Activated naive CD4-positive, alpha-beta T cell treated with anti-CD3 and anti-CD28 coated beads, Interleukin-2, amount 50 U/mL, for 16 hours (primary cell): ENCODE measurements around the gene EFNA4.

Source experiments
- DNase-seq: peaks from one replicate; pipeline ENCODE4 v3.0.0-alpha.2; 2020

EFNA4 gene

GRCh38 chr1:155052439-155053395, 10.8 kb upstream of the EFNA4 start:
- no peak for DNase-seq

- no peak for DNase-seq
Observed at GRCh38 chr1:155053531-155054105, 9.9 kb upstream of the EFNA4 start.

- DNase-seq, result no peak
Observed at GRCh38 chr1:155057104-155057503, 6.4 kb upstream of the EFNA4 start.

GRCh38 chr1:155057788-155058211, 5.7 kb upstream of the EFNA4 start:
- DNase-seq, result no peak

GRCh38 chr1:155060736-155061135, 2.8 kb upstream of the EFNA4 start:
- DNase-seq, result no peak

GRCh38 chr1:155061381-155062150, 2.0 kb upstream of the EFNA4 start:
- DNase-seq, result peak; percentile 93

GRCh38 chr1:155062151-155062686, 1.3 kb upstream of the EFNA4 start:
- no peak for DNase-seq

GRCh38 chr1:155062702-155063411, 683 bp upstream of the EFNA4 start:
- peak; percentile 81 for DNase-seq

GRCh38 chr1:155064111-155064831, 731 bp downstream of the EFNA4 start:
- no peak for DNase-seq

GRCh38 chr1:155064832-155065429, 1.4 kb downstream of the EFNA4 start:
- DNase-seq, result no peak

GRCh38 chr1:155066777-155067176, 3.2 kb downstream of the EFNA4 start:
- DNase-seq, result no peak

- no peak for DNase-seq
Observed at GRCh38 chr1:155068599-155068998, 5.1 kb downstream of the EFNA4 start.

- no peak for DNase-seq
Observed at GRCh38 chr1:155069551-155070157, 6.1 kb downstream of the EFNA4 start.

- no peak for DNase-seq
Observed at GRCh38 chr1:155070158-155070621, 6.7 kb downstream of the EFNA4 start.

- peak; percentile 85 for DNase-seq
Observed at GRCh38 chr1:155070721-155071569, 7.4 kb downstream of the EFNA4 start.

GRCh38 chr1:155071701-155072100, 8.2 kb downstream of the EFNA4 start:
- no peak for DNase-seq

- no peak for DNase-seq
Observed at GRCh38 chr1:155072531-155073289, 9.2 kb downstream of the EFNA4 start.

GRCh38 chr1:155073377-155074242, 10.1 kb downstream of the EFNA4 start:
- DNase-seq, result no peak
